ENCODE results near the gene THAP8.
"Not testable (repeated sequence)": the region's sequence is repeated elsewhere in the genome, so short reads cannot be mapped to it uniquely, and the experiment has no call there.

DNA sequence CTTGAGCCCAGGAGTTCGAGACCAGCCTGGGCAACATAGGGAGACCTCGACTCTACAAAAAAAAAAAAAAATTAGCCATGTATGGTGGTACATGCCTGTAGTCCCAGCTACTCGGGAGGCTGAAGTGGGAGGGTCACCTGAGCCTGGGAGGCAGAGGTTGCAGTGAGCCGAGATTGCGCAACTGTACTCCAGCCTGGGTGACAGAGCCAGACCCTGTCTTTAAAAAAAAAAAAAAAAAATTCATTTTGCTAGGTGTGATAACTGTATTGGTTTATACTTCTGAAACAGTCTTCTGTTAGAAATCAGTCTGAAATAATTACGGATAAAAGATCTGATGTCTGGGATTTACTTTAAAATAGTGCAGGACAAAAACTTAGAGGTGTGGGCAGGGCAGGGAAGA, 13.0 kb downstream of the THAP8 start:
- TF ChIP-seq, protein P1, sequence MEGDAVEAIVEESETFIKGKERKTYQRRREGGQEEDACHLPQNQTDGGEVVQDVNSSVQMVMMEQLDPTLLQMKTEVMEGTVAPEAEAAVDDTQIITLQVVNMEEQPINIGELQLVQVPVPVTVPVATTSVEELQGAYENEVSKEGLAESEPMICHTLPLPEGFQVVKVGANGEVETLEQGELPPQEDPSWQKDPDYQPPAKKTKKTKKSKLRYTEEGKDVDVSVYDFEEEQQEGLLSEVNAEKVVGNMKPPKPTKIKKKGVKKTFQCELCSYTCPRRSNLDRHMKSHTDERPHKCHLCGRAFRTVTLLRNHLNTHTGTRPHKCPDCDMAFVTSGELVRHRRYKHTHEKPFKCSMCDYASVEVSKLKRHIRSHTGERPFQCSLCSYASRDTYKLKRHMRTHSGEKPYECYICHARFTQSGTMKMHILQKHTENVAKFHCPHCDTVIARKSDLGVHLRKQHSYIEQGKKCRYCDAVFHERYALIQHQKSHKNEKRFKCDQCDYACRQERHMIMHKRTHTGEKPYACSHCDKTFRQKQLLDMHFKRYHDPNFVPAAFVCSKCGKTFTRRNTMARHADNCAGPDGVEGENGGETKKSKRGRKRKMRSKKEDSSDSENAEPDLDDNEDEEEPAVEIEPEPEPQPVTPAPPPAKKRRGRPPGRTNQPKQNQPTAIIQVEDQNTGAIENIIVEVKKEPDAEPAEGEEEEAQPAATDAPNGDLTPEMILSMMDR (IDR thresholded peaks at IDR 0.05), result not testable (repeated sequence)
- TF ChIP-seq POLR2AphosphoS5 (IDR thresholded peaks at IDR 0.05); EP300 (IDR thresholded peaks at IDR 0.05); POLR2A (IDR thresholded peaks at IDR 0.05; ENCODE audit: low read depth): not testable (repeated sequence)

Measured in esophagus muscularis mucosa (tissue), 4 donors.